Neural progenitor cell (in vitro differentiated cells): ENCODE results near the gene PARP3.

Experiments used
- EZH2phosphoT487 ChIP-seq: fragments of 200-600 bp; sonication (generic); IDR thresholded peaks from 2 replicates; pipeline ENCODE4 v1.6.1; 2017; ENCODE audit warnings: antibody characterized with exemption
- TF ChIP-seq, protein P1 (sequence below): fragments of 200-600 bp; sonication (generic); IDR thresholded peaks from 2 replicates; pipeline ENCODE4 v1.5.1; 2017; ENCODE audit warnings: antibody characterized with exemption, mild to moderate bottlenecking

DNA sequence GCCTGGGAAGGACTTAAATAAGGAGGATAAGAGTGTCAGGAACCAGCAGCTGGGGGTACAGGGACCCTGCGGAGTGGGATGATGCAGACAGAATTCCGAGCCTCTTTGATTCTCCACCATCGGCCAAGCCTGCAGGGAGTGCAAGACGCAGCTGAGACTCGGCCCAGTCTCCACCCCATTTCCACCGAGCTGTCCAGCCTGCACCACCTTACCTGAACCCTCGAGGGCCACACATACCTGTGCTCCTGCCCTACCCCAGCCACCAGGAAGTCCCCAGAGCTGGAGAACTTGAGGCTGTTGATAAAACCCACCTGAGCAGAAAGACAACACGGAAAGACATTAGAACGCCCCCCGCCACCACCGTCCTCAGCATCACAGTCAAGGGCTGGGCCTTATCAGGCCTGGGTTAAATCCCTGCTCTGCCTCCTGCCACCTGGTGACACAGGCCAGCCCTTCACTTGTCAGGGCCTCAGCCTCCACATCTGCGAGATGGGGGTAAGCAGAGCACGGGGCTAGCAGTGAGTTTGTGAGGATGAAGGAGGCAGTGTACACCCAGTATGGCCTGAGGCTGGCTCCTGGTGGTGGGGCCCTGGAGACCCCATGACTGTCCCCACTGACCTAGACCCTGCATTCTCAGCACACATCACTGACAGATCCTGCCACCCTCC is 8.6 kb upstream of the PARP3 start:
- TF ChIP-seq, protein P1, sequence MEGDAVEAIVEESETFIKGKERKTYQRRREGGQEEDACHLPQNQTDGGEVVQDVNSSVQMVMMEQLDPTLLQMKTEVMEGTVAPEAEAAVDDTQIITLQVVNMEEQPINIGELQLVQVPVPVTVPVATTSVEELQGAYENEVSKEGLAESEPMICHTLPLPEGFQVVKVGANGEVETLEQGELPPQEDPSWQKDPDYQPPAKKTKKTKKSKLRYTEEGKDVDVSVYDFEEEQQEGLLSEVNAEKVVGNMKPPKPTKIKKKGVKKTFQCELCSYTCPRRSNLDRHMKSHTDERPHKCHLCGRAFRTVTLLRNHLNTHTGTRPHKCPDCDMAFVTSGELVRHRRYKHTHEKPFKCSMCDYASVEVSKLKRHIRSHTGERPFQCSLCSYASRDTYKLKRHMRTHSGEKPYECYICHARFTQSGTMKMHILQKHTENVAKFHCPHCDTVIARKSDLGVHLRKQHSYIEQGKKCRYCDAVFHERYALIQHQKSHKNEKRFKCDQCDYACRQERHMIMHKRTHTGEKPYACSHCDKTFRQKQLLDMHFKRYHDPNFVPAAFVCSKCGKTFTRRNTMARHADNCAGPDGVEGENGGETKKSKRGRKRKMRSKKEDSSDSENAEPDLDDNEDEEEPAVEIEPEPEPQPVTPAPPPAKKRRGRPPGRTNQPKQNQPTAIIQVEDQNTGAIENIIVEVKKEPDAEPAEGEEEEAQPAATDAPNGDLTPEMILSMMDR = no peak
- TF ChIP-seq EZH2phosphoT487 = no peak
